Keratinocyte (primary cell): ENCODE results near the gene MYL6. TPM values are rescaled to one million over a fixed set of nuclear protein-coding genes. Genes with fewer than 3 reads are reported as not detected.
"Not testable (repeated sequence)": the region's sequence is repeated elsewhere in the genome, so short reads cannot be mapped to it uniquely, and the experiment has no call there.

ENCODE experiments used
- DNase-seq: peaks from one replicate; pipeline ENCODE4 v3.0.0-alpha.2; 2011; ENCODE audit warnings: low read depth, missing footprints, low spot score
- FAIRE-seq: peaks from 2 replicates; lab custom pipeline; 2011; peaks lifted over from hg19 to GRCh38; lab: Jason Lieb, UNC
- H2AFZ ChIP-seq: 2 replicates; pipeline ENCODE4 v1.6.0; 2012; ENCODE audit warnings: low read length, control low read depth, inconsistent platforms; ENCODE audit not compliant: control insufficient read depth
- H3K27ac ChIP-seq: 2 replicates; pipeline ENCODE4 v1.5.1; 2011; ENCODE audit warnings: low read length; ENCODE audit not compliant: control insufficient read depth, insufficient read depth
- H3K27me3 ChIP-seq: 3 replicates; pipeline ENCODE4 v1.6.0; 2011; ENCODE audit warnings: low read length; ENCODE audit not compliant: control insufficient read depth, insufficient read depth; ENCODE audit errors: extremely low read depth
- H3K36me3 ChIP-seq, 2 experiments: 2 replicates in 1 of 2; 3 replicates in 1 of 2; pipeline ENCODE4 v1.5.1; 2011; ENCODE audit warnings: low read length in 2 of 2, mild to moderate bottlenecking in 1 of 2; ENCODE audit not compliant: control insufficient read depth in 2 of 2, insufficient read depth in 2 of 2; ENCODE audit errors: extremely low read depth in 1 of 2
- H3K4me1 ChIP-seq: 3 replicates; pipeline ENCODE4 v1.5.1; 2011; ENCODE audit warnings: low read length; ENCODE audit not compliant: control insufficient read depth, insufficient read depth; ENCODE audit errors: extremely low read depth
- H3K4me2 ChIP-seq: 3 replicates; pipeline ENCODE4 v1.6.0; 2011; ENCODE audit warnings: low read depth, low read length; ENCODE audit not compliant: control insufficient read depth, insufficient read depth; ENCODE audit errors: extremely low read depth
- H3K4me3 ChIP-seq, 3 experiments: fragments of 200-600 bp in 1 of 3; sonication (generic) in 1 of 3; 2 replicates in 2 of 3; 3 replicates in 1 of 3; pipeline ENCODE4 v1.5.1; 2011 to 2016; ENCODE audit warnings: low read length in 3 of 3, mild to moderate bottlenecking in 3 of 3, control low read depth in 2 of 3, inconsistent platforms in 1 of 3, low read depth in 1 of 3, mixed read lengths in 1 of 3, mixed run types in 1 of 3, moderate library complexity in 1 of 3; ENCODE audit not compliant: control insufficient read depth in 2 of 3, insufficient read depth in 2 of 3; ENCODE audit errors: extremely low read depth in 1 of 3
- H3K79me2 ChIP-seq: 2 replicates; pipeline ENCODE4 v1.6.0; 2012; ENCODE audit warnings: low read length; ENCODE audit not compliant: control insufficient read depth, insufficient read depth
- H3K9ac ChIP-seq: 3 replicates; pipeline ENCODE4 v1.6.0; 2011; ENCODE audit warnings: low read length; ENCODE audit not compliant: control insufficient read depth, insufficient read depth; ENCODE audit errors: extremely low read depth
- H3K9me1 ChIP-seq: 3 replicates; pipeline ENCODE4 v1.6.0; 2011; ENCODE audit warnings: low read length; ENCODE audit not compliant: control insufficient read depth, insufficient read depth; ENCODE audit errors: extremely low read depth
- H3K9me3 ChIP-seq: 2 replicates; pipeline ENCODE4 v1.5.1; 2012; ENCODE audit warnings: low read depth, low read length; ENCODE audit not compliant: control insufficient read depth
- H4K20me1 ChIP-seq: 3 replicates; pipeline ENCODE4 v1.6.0; 2011; ENCODE audit warnings: low read length; ENCODE audit not compliant: control insufficient read depth, insufficient read depth; ENCODE audit errors: extremely low read depth
- EZH2 ChIP-seq: IDR thresholded peaks from one replicate; pipeline ENCODE4 v1.6.1; 2012; ENCODE audit warnings: inconsistent platforms, mild to moderate bottlenecking, low read length, moderate library complexity
- dilution Hi-C: fragments of 300-500 bp; cut with MboI; formaldehyde crosslinking; loops from one replicate; pipeline ENCODE4 v1.7.0; 2020; ENCODE audit warnings: low sequenced_read_pairs; ENCODE audit not compliant: extremely low pct_ligation_motif_present
- polyA plus RNA-seq, 5 experiments: library from polyadenylated mRNA; depleted of rRNA in 3 of 5; stranded (reverse) in 3 of 5; stranded (forward) in 1 of 5; unstranded in 1 of 5; fragments of >200 nt; gene quantifications; 1 replicate in 1 of 5; 2 replicates in 3 of 5; 3 replicates in 1 of 5; pipeline versions ENCODE4 v1.2.1 to v1.2.3, GENCODE V29; 2011 to 2012; ENCODE audit warnings: missing spikeins in 2 of 5, low read depth in 1 of 5, low replicate concordance in 1 of 5
- TF ChIP-seq, protein P1 (sequence below), 3 experiments: IDR thresholded peaks in 1 of 3; conservative IDR thresholded peaks in 1 of 3; optimal IDR thresholded peaks in 1 of 3; 2 replicates in 2 of 3; 3 replicates in 1 of 3; pipeline versions ENCODE3 to v1.5.1; 2011; ENCODE audit warnings: low read length in 3 of 3, mild to moderate bottlenecking in 3 of 3, moderate library complexity in 2 of 3, control low read depth in 1 of 3, inconsistent platforms in 1 of 3; ENCODE audit not compliant: insufficient read depth in 2 of 3; ENCODE audit errors: extremely low read depth in 1 of 3

The MYL6 gene
- polyA plus RNA-seq, 1 donor (not counting 4 experiments of a cell fraction or from before 2014, with no cell fraction given): 4,542 TPM

DNA sequence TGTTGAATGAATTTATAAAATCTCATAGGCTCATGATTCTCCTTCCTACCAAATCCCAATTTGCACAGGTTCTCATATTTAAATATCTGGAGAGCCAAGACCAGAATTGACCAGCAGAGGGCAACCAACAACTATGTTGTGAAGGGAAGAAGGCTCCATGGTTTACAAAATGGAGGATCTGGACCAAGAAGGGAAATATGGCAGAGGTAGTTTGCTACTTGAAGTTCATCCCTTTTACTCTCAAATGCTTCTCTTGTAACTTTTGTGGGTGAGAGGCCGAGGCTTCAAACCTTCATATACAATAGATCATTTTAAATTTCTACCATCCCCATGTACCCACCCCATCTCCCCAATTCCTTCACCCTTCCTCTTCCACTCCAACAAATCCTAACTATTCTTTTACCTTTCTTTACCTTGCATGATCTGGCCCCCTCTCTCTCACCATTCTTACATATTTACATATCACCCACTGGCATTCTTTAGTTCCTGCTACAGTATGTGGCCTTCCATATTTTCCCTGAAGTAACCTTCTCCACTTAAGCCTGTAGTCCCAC is 34.9 kb downstream of the MYL6 start:
- peaks cover 10% of the 10 kb centered on the region for H3K79me2 ChIP-seq
- TF ChIP-seq, protein P1, sequence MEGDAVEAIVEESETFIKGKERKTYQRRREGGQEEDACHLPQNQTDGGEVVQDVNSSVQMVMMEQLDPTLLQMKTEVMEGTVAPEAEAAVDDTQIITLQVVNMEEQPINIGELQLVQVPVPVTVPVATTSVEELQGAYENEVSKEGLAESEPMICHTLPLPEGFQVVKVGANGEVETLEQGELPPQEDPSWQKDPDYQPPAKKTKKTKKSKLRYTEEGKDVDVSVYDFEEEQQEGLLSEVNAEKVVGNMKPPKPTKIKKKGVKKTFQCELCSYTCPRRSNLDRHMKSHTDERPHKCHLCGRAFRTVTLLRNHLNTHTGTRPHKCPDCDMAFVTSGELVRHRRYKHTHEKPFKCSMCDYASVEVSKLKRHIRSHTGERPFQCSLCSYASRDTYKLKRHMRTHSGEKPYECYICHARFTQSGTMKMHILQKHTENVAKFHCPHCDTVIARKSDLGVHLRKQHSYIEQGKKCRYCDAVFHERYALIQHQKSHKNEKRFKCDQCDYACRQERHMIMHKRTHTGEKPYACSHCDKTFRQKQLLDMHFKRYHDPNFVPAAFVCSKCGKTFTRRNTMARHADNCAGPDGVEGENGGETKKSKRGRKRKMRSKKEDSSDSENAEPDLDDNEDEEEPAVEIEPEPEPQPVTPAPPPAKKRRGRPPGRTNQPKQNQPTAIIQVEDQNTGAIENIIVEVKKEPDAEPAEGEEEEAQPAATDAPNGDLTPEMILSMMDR (optimal IDR thresholded peaks at IDR 0.05 in 1 of 3, IDR thresholded peaks at IDR 0.05 in 1 of 3, conservative IDR thresholded peaks at IDR 0.05 in 1 of 3; ENCODE audit: extremely low read depth in 1 of 3, insufficient read depth in 2 of 3, low read length in 3 of 3): peak; percentile 59 to 82 (median 63)
- no peak for TF ChIP-seq EZH2
- DNase-seq (peak; percentile 49), FAIRE-seq (peak; percentile 49)
- H3K9me1 ChIP-seq: no peaks in the 10 kb centered on the region
- no peaks in the 10 kb centered on the region for H4K20me1 ChIP-seq
- peaks cover 5% of the 10 kb centered on the region for H3K4me1 ChIP-seq
- H2AFZ ChIP-seq: peak overlapping the region; percentile 83
- H3K4me2 ChIP-seq: no peak overlapping the region
- no peak overlapping the region for H3K27ac ChIP-seq
- H3K9ac ChIP-seq: no peak overlapping the region
- no peak overlapping the region for H3K4me3 ChIP-seq
- no peaks in the 10 kb centered on the region for H3K9me3 ChIP-seq
- H3K36me3 ChIP-seq: no peaks in the 10 kb centered on the region
- dilution Hi-C loops: no loop called here
- H3K27me3 ChIP-seq: no peaks in the 10 kb centered on the region

DNA sequence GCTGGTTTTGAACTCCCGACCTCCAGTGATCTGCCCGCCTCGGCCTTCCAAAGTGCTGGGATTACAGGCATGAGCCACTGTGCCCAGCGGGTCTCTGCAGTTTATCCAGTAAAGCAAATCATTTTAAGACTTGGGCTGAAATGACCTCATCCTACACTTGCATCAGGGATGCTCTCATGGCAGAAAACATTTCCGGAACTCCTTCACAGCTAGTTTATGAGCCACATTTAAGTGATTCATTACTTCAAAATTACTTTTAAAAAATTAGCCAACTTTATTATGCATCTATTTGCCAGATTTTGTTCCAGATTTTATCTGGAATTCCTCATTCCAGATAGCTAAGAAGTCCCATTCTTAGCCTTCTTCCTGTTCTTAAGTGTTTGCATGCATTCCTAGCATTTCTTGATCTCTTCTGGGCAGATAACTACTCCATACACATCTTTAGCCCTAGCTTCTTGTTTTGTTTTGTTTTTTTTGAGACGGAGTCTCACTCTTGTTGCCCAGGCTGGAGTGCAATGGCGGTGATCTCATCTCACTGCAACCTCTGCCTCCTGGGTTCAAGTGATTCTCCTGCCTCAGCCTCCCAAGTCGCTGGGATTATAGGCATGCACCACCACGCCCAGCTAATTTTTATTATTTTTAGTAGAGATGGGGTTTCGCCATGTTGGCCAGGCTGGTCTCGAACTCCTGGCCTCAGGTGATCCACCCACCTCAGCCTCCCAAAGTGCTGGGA is 38.8 kb downstream of the MYL6 start:
- H3K36me3 ChIP-seq, H2AFZ ChIP-seq, H3K27ac ChIP-seq, H3K4me3 ChIP-seq, H3K27me3 ChIP-seq, H4K20me1 ChIP-seq, H3K9me1 ChIP-seq, H3K9me3 ChIP-seq, FAIRE-seq, DNase-seq, H3K4me2 ChIP-seq, H3K4me1 ChIP-seq, H3K9ac ChIP-seq, H3K79me2 ChIP-seq, dilution Hi-C loops: not testable (repeated sequence)
